Activated naive CD4-positive, alpha-beta T cell treated with anti-CD3 and anti-CD28 coated beads, Interleukin-2, amount 50 U/mL, for 72 hours (primary cell): ENCODE results near the gene MUSK. TPM values are rescaled to one million over a fixed set of nuclear protein-coding genes. Genes with fewer than 3 reads are reported as not detected.
"Not testable (repeated sequence)": the region's sequence is repeated elsewhere in the genome, so short reads cannot be mapped to it uniquely, and the experiment has no call there.

Experiments used
- ATAC-seq, 2 donors: fragments of 150-1000 bp; cut with Tn5 transposase; 2 replicates each; pipeline ENCODE4 v1.10.0; 2021; ENCODE audit warnings: mild to moderate bottlenecking in 2 of 2, moderate library complexity in 2 of 2
- DNase-seq, 2 donors: peaks; one replicate each; pipeline ENCODE4 v3.0.0; 2021 to 2022; ENCODE audit warnings: low spot score in 2 of 2
- H3K27ac Mint-ChIP-seq, 2 donors: one replicate each; pipeline ENCODE4 v1.8.0; 2022; ENCODE audit warnings: mild to moderate bottlenecking in 2 of 2, mixed read lengths in 2 of 2
- H3K36me3 Mint-ChIP-seq, 2 donors: one replicate each; pipeline ENCODE4 v1.8.0; 2022; ENCODE audit warnings: mixed read lengths in 2 of 2
- H3K9me3 Mint-ChIP-seq, 2 donors: one replicate each; pipeline ENCODE4 v1.8.0; 2022; ENCODE audit warnings: mixed read lengths in 2 of 2
- total RNA-seq, 2 donors: library from RNA; stranded (reverse); gene quantifications; one replicate each; pipeline ENCODE4 v1.2.3, GENCODE V29; 2022

The MUSK gene
- total RNA-seq, 2 donors from 2014 or later = not detected

DNA sequence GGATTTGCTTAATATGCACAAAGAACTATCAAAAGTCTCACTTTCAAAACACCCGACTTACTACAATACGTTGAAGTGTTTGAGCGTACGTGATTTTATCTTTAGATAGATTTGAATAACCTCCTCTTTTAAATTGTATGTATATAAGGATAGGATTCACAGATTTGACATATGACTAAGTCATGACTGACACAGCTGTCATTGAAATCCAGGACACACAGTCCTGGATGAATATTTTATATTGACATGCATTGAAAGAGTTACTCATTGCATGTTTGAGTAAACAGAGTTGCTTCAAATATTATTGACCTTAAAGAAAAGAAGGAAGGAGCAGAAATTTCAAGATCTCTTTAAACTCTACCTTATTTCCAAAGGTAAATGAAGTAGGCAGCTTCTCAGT is 3.3 kb downstream of the MUSK start:
- Mint-ChIP-seq H3K27ac (no peak overlapping the region), H3K36me3 (no peaks in the 10 kb centered on the region), H3K9me3 (peaks cover 6 to 9% of the 10 kb centered on the region in 2 donors)
- DNase-seq (no peak), ATAC-seq (no peak)

GRCh38 chr9:110672873-110673510 is 4.4 kb downstream of the MUSK start:
- H3K9me3 Mint-ChIP-seq = peaks cover 13 to 16% of the 10 kb centered on the region in 2 donors
- no peak overlapping the region for H3K27ac Mint-ChIP-seq
- no peaks in the 10 kb centered on the region for H3K36me3 Mint-ChIP-seq

DNA sequence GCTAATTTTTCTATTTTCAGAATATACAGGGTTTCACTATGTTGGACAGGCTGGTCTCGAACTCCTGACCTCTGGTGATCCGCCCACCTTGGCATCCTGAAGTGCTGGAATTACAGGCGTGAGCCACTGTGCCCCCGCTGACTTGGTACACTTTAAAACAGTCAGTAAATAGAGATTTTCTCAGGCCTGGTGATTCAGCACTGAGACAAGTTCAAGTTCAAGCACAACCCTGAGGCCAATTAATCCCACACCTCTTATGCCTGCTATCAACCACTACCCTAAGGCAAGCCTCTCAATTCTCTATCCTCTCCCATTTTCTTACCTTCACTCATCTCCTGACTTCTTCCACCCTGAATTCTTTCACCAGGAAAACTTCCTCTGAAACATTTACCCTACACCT is 18.9 kb downstream of the MUSK start:
- Mint-ChIP-seq H3K36me3 (no peaks in the 10 kb centered on the region), H3K9me3 (peaks cover 0 to 3% of the 10 kb centered on the region in 2 donors), H3K27ac (no peak overlapping the region)
- no peak for DNase-seq
- ATAC-seq = peak in 1 of 2 donors; percentile 36

More at GRCh38 chr9:110672873-110673510, 4.4 kb downstream of the MUSK start:
- no peak for ATAC-seq
- DNase-seq = no peak

GRCh38 chr9:110688329-110688728 is 19.7 kb downstream of the MUSK start:
- DNase-seq (no peak), ATAC-seq (peak; percentile 49 to 54)
- H3K27ac Mint-ChIP-seq = no peak overlapping the region
- H3K9me3 Mint-ChIP-seq = no peaks in the 10 kb centered on the region
- no peaks in the 10 kb centered on the region for H3K36me3 Mint-ChIP-seq

GRCh38 chr9:110691002-110691549 is 22.5 kb downstream of the MUSK start:
- ATAC-seq = peak; percentile 73 to 83
- H3K36me3 Mint-ChIP-seq = no peaks in the 10 kb centered on the region
- H3K9me3 Mint-ChIP-seq = no peaks in the 10 kb centered on the region
- H3K27ac Mint-ChIP-seq = no peak overlapping the region
- DNase-seq = no peak

DNA sequence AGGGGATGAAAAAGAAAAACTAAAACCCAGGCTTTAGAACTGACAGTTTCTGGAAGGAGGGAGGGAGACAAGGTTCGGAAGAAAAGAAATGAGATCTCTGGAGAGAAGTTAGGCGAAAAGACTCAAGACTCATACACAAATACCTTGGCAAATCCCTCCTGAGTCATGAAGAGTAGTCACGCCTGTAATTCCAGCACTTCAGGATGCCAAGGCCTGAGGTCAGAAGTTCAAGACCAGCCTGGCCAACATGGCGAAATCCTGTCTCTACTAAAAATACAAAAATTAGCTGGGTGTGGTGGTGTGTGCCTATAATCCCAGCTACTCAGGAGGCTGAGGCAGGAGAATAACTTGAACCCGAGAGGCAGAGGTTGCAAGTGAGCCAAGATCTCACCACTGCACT is 27.3 kb downstream of the MUSK start:
- not testable (repeated sequence) for H3K27ac Mint-ChIP-seq

GRCh38 chr9:110700953-110701352 is 32.4 kb downstream of the MUSK start:
- DNase-seq (no peak), ATAC-seq (no peak)
- Mint-ChIP-seq H3K27ac (no peak overlapping the region), H3K9me3 (no peaks in the 10 kb centered on the region), H3K36me3 (no peaks in the 10 kb centered on the region)

More for the DNA sequence above, 27.3 kb downstream of the MUSK start:
- H3K36me3 Mint-ChIP-seq, ATAC-seq, H3K9me3 Mint-ChIP-seq, DNase-seq: not testable (repeated sequence)

DNA sequence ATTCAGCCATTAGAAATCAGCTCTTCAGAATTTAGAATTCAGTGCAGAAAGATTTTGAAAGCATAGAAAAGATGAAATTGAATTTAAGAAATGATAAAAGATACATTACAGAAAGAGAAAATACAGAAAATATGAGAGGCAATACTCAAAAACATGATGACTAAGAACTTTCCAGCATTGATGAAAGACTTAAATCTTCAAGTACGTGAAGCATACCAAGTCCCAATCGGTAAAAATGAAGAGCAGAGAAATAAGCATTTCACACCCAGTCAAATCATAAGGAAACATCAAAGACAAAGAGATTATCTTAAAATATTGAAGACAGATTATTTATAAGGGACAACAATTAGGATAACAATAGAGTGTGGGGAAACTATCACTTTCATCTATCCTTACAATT is 35.1 kb downstream of the MUSK start:
- Mint-ChIP-seq H3K9me3 (no peaks in the 10 kb centered on the region), H3K27ac (no peak overlapping the region), H3K36me3 (no peaks in the 10 kb centered on the region)
- ATAC-seq (no peak), DNase-seq (no peak)

GRCh38 chr9:110707419-110707818 is 38.8 kb downstream of the MUSK start:
- DNase-seq (no peak), ATAC-seq (no peak)
- no peaks in the 10 kb centered on the region for H3K36me3 Mint-ChIP-seq
- no peaks in the 10 kb centered on the region for H3K9me3 Mint-ChIP-seq
- no peak overlapping the region for H3K27ac Mint-ChIP-seq

- no peak for ATAC-seq
- no peak for DNase-seq
Observed at GRCh38 chr9:110710420-110710819, 41.8 kb downstream of the MUSK start.

DNA sequence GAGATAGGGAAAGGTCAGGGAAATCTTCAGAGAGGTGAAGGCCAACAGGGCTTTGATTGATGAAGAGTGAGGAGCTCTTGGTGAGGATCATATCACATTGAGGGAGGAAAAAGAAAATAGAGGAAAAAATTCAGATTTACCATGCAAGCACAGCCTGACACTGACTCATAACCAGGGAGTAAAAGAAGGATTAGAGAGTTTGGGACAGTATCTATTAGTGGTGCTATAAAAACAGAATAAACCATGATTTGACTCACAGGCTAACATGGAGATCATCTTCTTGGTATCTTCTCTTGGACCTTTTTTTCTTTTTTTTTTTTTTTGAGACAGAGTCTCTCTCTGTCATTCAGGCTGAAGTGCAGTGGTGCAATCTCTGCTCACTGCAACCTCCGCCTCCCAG is 44.4 kb downstream of the MUSK start:
- DNase-seq (no peak), ATAC-seq (no peak)
- Mint-ChIP-seq H3K36me3 (no peaks in the 10 kb centered on the region), H3K27ac (no peak overlapping the region), H3K9me3 (peaks cover 4% of the 10 kb centered on the region in 2 donors)

More at GRCh38 chr9:110710420-110710819, 41.8 kb downstream of the MUSK start:
- Mint-ChIP-seq H3K36me3 (no peaks in the 10 kb centered on the region), H3K9me3 (peaks cover 4% of the 10 kb centered on the region in 2 donors), H3K27ac (no peak overlapping the region)

- no peaks in the 10 kb centered on the region for H3K36me3 Mint-ChIP-seq
- H3K9me3 Mint-ChIP-seq = peaks cover 9 to 10% of the 10 kb centered on the region in 2 donors
- ATAC-seq = no peak
- DNase-seq = no peak
- H3K27ac Mint-ChIP-seq = no peak overlapping the region
Observed at GRCh38 chr9:110714314-110714713, 45.7 kb downstream of the MUSK start.

- DNase-seq = no peak
- Mint-ChIP-seq H3K9me3 (peaks cover 9 to 13% of the 10 kb centered on the region in 2 donors), H3K27ac (no peak overlapping the region), H3K36me3 (no peaks in the 10 kb centered on the region)
- ATAC-seq = no peak
Observed at GRCh38 chr9:110728058-110728457, 59.5 kb downstream of the MUSK start.

- H3K9me3 Mint-ChIP-seq = peaks cover 13 to 15% of the 10 kb centered on the region in 2 donors
- no peak overlapping the region for H3K27ac Mint-ChIP-seq
- H3K36me3 Mint-ChIP-seq = no peaks in the 10 kb centered on the region
- no peak for DNase-seq
- ATAC-seq = no peak
Observed at GRCh38 chr9:110729641-110730040, 61.0 kb downstream of the MUSK start.

- DNase-seq (no peak), ATAC-seq (no peak)
- Mint-ChIP-seq H3K27ac (no peak overlapping the region), H3K9me3 (peaks cover 13 to 23% of the 10 kb centered on the region in 2 donors), H3K36me3 (no peaks in the 10 kb centered on the region)
Observed at GRCh38 chr9:110731437-110732028, 62.9 kb downstream of the MUSK start.

DNA sequence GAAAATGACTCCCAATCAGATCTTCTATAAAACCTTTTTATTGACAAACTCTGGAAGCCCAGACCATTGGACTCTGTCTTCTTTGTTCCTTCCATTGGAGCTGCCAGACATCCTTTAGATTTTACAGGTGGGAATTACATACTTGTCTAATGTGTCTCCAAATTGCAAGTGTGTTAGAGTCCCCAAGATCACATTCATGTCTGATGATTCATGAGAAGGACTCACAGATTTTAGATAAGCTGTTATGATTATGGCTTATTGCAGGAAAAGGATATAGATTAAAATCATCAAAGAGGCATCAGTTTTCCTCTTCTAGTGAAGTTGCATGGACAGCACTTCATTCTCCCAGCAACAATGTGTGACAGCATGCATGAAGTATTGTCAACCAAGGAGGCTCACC is 70.4 kb downstream of the MUSK start:
- H3K36me3 Mint-ChIP-seq = no peaks in the 10 kb centered on the region
- no peak for DNase-seq

GRCh38 chr9:110742741-110743371 is 74.3 kb downstream of the MUSK start:
- DNase-seq = no peak
- peaks cover 0 to 5% of the 10 kb centered on the region in 2 donors for H3K9me3 Mint-ChIP-seq
- H3K27ac Mint-ChIP-seq = no peak overlapping the region
- no peaks in the 10 kb centered on the region for H3K36me3 Mint-ChIP-seq
- ATAC-seq = no peak

More for the DNA sequence above, 70.4 kb downstream of the MUSK start:
- Mint-ChIP-seq H3K9me3 (peaks cover 0 to 13% of the 10 kb centered on the region in 2 donors), H3K27ac (no peak overlapping the region)
- ATAC-seq = no peak
